ENCODE measurements around the gene TMSB4X. TPM values are rescaled to one million over a fixed set of nuclear protein-coding genes. Genes with fewer than 3 reads are reported as not detected.

TMSB4X gene
- total and polyA plus RNA-seq, 2 of the 8 experiments (the other 6 are each of a cell fraction or from before 2014, with no cell fraction given): 2,063 to 2,112 TPM

DNA sequence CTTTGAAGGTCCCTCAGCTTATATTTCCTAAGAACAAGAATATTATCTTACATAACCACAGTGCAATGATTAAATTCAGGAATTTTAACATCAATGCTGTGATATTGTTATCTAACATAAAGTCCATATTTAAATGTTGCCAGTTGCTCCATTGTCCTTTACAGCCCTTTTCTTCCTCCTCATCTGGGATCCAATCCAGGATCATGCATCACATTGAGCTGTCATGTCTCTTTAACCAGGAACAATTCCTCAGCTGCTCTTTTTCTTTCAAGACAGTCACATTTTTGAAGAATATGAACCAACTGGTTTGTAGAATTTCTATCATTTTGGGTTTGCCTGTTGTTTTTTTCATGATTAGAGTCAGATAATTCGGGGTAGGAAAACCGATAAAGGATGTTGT lies 12.0 kb downstream of the TMSB4X start (continued):
- TF ChIP-seq, protein P1, sequence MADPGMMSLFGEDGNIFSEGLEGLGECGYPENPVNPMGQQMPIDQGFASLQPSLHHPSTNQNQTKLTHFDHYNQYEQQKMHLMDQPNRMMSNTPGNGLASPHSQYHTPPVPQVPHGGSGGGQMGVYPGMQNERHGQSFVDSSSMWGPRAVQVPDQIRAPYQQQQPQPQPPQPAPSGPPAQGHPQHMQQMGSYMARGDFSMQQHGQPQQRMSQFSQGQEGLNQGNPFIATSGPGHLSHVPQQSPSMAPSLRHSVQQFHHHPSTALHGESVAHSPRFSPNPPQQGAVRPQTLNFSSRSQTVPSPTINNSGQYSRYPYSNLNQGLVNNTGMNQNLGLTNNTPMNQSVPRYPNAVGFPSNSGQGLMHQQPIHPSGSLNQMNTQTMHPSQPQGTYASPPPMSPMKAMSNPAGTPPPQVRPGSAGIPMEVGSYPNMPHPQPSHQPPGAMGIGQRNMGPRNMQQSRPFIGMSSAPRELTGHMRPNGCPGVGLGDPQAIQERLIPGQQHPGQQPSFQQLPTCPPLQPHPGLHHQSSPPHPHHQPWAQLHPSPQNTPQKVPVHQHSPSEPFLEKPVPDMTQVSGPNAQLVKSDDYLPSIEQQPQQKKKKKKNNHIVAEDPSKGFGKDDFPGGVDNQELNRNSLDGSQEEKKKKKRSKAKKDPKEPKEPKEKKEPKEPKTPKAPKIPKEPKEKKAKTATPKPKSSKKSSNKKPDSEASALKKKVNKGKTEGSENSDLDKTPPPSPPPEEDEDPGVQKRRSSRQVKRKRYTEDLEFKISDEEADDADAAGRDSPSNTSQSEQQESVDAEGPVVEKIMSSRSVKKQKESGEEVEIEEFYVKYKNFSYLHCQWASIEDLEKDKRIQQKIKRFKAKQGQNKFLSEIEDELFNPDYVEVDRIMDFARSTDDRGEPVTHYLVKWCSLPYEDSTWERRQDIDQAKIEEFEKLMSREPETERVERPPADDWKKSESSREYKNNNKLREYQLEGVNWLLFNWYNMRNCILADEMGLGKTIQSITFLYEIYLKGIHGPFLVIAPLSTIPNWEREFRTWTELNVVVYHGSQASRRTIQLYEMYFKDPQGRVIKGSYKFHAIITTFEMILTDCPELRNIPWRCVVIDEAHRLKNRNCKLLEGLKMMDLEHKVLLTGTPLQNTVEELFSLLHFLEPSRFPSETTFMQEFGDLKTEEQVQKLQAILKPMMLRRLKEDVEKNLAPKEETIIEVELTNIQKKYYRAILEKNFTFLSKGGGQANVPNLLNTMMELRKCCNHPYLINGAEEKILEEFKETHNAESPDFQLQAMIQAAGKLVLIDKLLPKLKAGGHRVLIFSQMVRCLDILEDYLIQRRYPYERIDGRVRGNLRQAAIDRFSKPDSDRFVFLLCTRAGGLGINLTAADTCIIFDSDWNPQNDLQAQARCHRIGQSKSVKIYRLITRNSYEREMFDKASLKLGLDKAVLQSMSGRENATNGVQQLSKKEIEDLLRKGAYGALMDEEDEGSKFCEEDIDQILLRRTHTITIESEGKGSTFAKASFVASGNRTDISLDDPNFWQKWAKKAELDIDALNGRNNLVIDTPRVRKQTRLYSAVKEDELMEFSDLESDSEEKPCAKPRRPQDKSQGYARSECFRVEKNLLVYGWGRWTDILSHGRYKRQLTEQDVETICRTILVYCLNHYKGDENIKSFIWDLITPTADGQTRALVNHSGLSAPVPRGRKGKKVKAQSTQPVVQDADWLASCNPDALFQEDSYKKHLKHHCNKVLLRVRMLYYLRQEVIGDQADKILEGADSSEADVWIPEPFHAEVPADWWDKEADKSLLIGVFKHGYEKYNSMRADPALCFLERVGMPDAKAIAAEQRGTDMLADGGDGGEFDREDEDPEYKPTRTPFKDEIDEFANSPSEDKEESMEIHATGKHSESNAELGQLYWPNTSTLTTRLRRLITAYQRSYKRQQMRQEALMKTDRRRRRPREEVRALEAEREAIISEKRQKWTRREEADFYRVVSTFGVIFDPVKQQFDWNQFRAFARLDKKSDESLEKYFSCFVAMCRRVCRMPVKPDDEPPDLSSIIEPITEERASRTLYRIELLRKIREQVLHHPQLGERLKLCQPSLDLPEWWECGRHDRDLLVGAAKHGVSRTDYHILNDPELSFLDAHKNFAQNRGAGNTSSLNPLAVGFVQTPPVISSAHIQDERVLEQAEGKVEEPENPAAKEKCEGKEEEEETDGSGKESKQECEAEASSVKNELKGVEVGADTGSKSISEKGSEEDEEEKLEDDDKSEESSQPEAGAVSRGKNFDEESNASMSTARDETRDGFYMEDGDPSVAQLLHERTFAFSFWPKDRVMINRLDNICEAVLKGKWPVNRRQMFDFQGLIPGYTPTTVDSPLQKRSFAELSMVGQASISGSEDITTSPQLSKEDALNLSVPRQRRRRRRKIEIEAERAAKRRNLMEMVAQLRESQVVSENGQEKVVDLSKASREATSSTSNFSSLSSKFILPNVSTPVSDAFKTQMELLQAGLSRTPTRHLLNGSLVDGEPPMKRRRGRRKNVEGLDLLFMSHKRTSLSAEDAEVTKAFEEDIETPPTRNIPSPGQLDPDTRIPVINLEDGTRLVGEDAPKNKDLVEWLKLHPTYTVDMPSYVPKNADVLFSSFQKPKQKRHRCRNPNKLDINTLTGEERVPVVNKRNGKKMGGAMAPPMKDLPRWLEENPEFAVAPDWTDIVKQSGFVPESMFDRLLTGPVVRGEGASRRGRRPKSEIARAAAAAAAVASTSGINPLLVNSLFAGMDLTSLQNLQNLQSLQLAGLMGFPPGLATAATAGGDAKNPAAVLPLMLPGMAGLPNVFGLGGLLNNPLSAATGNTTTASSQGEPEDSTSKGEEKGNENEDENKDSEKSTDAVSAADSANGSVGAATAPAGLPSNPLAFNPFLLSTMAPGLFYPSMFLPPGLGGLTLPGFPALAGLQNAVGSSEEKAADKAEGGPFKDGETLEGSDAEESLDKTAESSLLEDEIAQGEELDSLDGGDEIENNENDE (IDR thresholded peaks at IDR 0.05; ENCODE audit: insufficient replicate concordance, low read length): no peak
- TF ChIP-seq, protein P2, sequence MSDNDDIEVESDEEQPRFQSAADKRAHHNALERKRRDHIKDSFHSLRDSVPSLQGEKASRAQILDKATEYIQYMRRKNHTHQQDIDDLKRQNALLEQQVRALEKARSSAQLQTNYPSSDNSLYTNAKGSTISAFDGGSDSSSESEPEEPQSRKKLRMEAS (IDR thresholded peaks at IDR 0.05): no peak
- TF ChIP-seq CTCF (IDR thresholded peaks at IDR 0.05; ENCODE audit: control extremely low read depth in 1 of 3, insufficient read depth in 1 of 3, low read depth in 1 of 3, low read length in 3 of 3) (no peak), NANOG (IDR thresholded peaks at IDR 0.05; ENCODE audit: insufficient read depth, low read depth, low read length, poor library complexity, severe bottlenecking) (no peak)

Measured in H1 (cell line).